Body of pancreas (tissue), 4 donors: ENCODE results near the gene DIP2A.

ENCODE experiments used
- CTCF ChIP-seq, 7 experiments: fragments of 450-650 bp in 4 of 7; fragments of 200-600 bp in 3 of 7; sonication (generic) in 3 of 7; IDR thresholded peaks; one replicate each; pipeline ENCODE4 v1.5.1; 2016 to 2019; ENCODE audit warnings: antibody characterized with exemption in 7 of 7
- POLR2A ChIP-seq, 3 donors: fragments of 450-650 bp; IDR thresholded peaks; one replicate each; pipeline ENCODE4 v1.6.1; 2016; ENCODE audit warnings: antibody characterized with exemption in 3 of 3, mild to moderate bottlenecking in 2 of 3

DNA sequence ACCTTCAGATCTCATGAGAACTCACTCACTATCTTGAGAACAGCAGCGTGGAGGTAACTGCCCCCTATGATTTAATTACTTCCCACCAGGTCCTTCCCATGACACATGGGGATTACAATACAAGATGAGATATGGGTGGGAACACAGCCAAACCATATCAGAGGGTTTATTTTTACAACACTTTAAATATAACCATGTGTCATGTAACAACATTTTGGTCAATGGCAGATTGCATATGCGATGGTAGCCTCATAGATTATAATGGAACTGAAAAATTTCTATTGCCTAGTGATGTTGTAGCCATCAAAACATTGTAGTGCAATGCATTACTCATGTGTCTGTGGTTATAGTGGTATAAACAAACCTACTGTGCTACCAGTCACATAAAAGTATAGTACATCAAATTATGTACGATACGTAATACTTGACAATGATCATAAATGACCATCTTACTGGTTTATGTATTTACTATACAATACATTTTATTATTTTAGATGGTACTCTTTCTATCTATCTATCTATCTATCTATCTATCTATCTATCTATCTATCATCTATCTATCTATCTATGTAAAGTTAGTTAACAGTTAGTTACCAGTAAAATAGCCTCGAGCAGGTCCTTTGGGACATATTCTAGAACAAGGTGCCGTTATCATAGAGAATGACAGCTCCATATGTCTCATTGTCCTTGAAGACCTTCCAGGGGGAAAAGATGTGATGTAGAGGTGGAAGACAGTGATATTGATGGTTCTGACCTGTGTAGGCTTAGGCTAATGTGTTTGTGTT, 158.8 kb downstream of the DIP2A start:
- TF ChIP-seq POLR2A (IDR thresholded peaks at IDR 0.05), result no peak
- no peak for TF ChIP-seq CTCF (IDR thresholded peaks at IDR 0.05)
